HepG2 (cell line): ENCODE data around the gene ASXL1. TPM values are rescaled to one million over a fixed set of nuclear protein-coding genes. Genes with fewer than 3 reads are reported as not detected.

ENCODE experiments used
- AKNA ChIP-seq: sonication (generic); formaldehyde crosslinking; IDR thresholded peaks from 2 replicates; pipeline ENCODE4 v1.4.0; 2020; ENCODE audit warnings: missing genetic modification reagents, borderline replicate concordance
- BRCA1 ChIP-seq: sonication (generic); formaldehyde crosslinking; IDR thresholded peaks from 2 replicates; pipeline ENCODE4 v1.4.0; 2020; ENCODE audit warnings: missing genetic modification reagents
- CBFB ChIP-seq: sonication (generic); formaldehyde crosslinking; IDR thresholded peaks from 2 replicates; pipeline ENCODE4 v1.4.0; 2020; ENCODE audit warnings: missing genetic modification reagents
- CHCHD3 ChIP-seq: sonication (generic); formaldehyde crosslinking; IDR thresholded peaks from 2 replicates; pipeline ENCODE4 v1.8.0; 2022; ENCODE audit warnings: mild to moderate bottlenecking, missing genetic modification reagents, moderate library complexity
- CHD2 ChIP-seq: IDR thresholded peaks from 2 replicates; pipeline ENCODE4 v1.6.1; 2011; ENCODE audit warnings: low read depth, low read length, improper control_type of control experiment
- KLF13 ChIP-seq: sonication (generic); formaldehyde crosslinking; IDR thresholded peaks from 2 replicates; pipeline ENCODE4 v1.4.0; 2020; ENCODE audit warnings: mild to moderate bottlenecking, missing genetic modification reagents
- MEIS2 ChIP-seq: sonication (generic); formaldehyde crosslinking; IDR thresholded peaks from 2 replicates; pipeline ENCODE4 v1.9.0; 2021; ENCODE audit warnings: mild to moderate bottlenecking, missing genetic modification reagents
- NR1H2 ChIP-seq: sonication (generic); formaldehyde crosslinking; IDR thresholded peaks from 2 replicates; pipeline ENCODE4 v1.8.1; 2022; ENCODE audit warnings: low read depth, missing genetic modification reagents, borderline replicate concordance
- POLR2A ChIP-seq, 2 experiments: IDR thresholded peaks; 2 replicates each; pipeline ENCODE4 v1.6.1; 2011; ENCODE audit warnings: low read depth in 2 of 2, low read length in 2 of 2, mild to moderate bottlenecking in 1 of 2, moderate library complexity in 1 of 2; ENCODE audit not compliant: insufficient read depth in 1 of 2
- POLR2AphosphoS5 ChIP-seq: IDR thresholded peaks from 2 replicates; pipeline ENCODE4 v1.6.1; 2012; ENCODE audit warnings: low read depth, low read length
- SNAPC2 ChIP-seq: sonication (generic); formaldehyde crosslinking; IDR thresholded peaks from 2 replicates; pipeline ENCODE4 v1.8.1; 2022; ENCODE audit warnings: mild to moderate bottlenecking, missing genetic modification reagents
- ZBTB8A ChIP-seq: sonication (generic); formaldehyde crosslinking; IDR thresholded peaks from 2 replicates; pipeline ENCODE4 v1.4.0; 2020; ENCODE audit warnings: mild to moderate bottlenecking, low read depth, missing genetic modification reagents, borderline replicate concordance
- ZNF232 ChIP-seq: sonication (generic); formaldehyde crosslinking; IDR thresholded peaks from 2 replicates; pipeline ENCODE4 v1.4.0; 2020; ENCODE audit warnings: missing genetic modification reagents, borderline replicate concordance
- polyA plus RNA-seq, 8 experiments: library from polyadenylated mRNA; depleted of rRNA in 3 of 8; stranded (reverse) in 7 of 8; unstranded in 1 of 8; fragments of >200 nt; fragmentation: Illumina TruSeq in 4 of 8; extraction: Trizol in 4 of 8; gene quantifications; 2 replicates each; pipeline versions ENCODE4 v1.2.1 to v1.2.3, GENCODE V29; 2011 to 2016; ENCODE audit warnings: low read depth in 4 of 8, missing spikeins in 1 of 8, mixed read lengths in 1 of 8; ENCODE audit not compliant: insufficient read depth in 1 of 8
- total RNA-seq, 5 experiments: library from RNA; depleted of rRNA; stranded (reverse); fragments of >200 nt; fragmentation: Illumina TruSeq; extraction: Trizol; gene quantifications; 2 replicates each; pipeline ENCODE4 v1.2.3, GENCODE V29; 2016; ENCODE audit warnings: low read depth in 1 of 5
- TF ChIP-seq, protein P1 (sequence below): sonication (generic); formaldehyde crosslinking; IDR thresholded peaks from one replicate; pipeline ENCODE4 v1.5.1; 2020; ENCODE audit warnings: mild to moderate bottlenecking, missing genetic modification reagents; ENCODE audit errors: not compliant biosample characterization
- TF ChIP-seq, protein P2 (sequence below): sonication (generic); formaldehyde crosslinking; IDR thresholded peaks from 2 replicates; pipeline ENCODE4 v1.4.0; 2020; ENCODE audit warnings: mild to moderate bottlenecking, low read depth, missing genetic modification reagents

Gene ASXL1
- total and polyA plus RNA-seq, 2 of the 13 experiments (the other 11 are each of a cell fraction or from before 2014, with no cell fraction given), result 62.1 to 74.8 TPM

DNA sequence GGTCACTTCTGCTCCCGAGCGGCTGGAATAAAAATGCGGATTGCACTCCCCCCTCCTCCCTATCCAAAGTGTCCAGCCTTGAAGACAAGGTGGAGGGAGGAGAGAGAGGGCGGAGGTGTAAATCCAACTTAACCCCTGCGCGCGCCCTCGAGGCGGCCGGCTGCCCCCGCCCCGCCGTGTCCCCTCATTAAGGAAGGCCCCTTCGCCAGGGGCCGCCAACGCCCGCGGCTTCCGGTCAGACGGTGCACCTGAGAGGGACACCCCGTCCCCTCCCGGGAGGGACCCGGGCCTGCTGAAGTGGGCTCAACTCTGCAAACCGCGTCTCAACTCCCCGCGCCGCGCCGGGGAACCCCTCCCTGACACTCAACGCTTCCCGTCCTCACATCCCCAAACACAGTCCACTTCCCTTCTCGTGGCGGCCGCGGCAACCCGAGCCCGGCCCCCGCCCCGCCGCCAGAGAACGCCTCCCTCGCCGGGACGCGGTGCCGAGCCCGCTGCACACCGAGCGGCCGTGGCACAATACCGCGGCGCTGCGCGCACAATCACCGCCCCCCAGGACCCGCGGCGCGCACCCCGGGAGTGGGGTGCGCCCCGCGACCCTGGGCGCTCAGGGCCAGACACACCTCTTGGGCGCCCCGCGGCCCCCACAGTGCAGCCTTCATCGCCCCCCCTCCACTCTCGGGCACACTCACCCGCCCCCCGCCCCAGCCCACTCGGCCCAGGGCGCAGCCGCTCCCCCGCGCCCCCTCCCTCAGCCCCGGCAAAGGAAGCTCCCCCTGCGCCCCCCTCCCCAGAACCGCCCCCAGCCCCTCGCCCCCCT lies 124.5 kb downstream of the ASXL1 start (continued):
- TF ChIP-seq NR1H2 (CRISPR knock-in tag), result 0 out of 2 replicates have a peak, but pooled peaks have one; percentile 74
- peak; percentile 62 for TF ChIP-seq MEIS2
- TF ChIP-seq, protein P1, sequence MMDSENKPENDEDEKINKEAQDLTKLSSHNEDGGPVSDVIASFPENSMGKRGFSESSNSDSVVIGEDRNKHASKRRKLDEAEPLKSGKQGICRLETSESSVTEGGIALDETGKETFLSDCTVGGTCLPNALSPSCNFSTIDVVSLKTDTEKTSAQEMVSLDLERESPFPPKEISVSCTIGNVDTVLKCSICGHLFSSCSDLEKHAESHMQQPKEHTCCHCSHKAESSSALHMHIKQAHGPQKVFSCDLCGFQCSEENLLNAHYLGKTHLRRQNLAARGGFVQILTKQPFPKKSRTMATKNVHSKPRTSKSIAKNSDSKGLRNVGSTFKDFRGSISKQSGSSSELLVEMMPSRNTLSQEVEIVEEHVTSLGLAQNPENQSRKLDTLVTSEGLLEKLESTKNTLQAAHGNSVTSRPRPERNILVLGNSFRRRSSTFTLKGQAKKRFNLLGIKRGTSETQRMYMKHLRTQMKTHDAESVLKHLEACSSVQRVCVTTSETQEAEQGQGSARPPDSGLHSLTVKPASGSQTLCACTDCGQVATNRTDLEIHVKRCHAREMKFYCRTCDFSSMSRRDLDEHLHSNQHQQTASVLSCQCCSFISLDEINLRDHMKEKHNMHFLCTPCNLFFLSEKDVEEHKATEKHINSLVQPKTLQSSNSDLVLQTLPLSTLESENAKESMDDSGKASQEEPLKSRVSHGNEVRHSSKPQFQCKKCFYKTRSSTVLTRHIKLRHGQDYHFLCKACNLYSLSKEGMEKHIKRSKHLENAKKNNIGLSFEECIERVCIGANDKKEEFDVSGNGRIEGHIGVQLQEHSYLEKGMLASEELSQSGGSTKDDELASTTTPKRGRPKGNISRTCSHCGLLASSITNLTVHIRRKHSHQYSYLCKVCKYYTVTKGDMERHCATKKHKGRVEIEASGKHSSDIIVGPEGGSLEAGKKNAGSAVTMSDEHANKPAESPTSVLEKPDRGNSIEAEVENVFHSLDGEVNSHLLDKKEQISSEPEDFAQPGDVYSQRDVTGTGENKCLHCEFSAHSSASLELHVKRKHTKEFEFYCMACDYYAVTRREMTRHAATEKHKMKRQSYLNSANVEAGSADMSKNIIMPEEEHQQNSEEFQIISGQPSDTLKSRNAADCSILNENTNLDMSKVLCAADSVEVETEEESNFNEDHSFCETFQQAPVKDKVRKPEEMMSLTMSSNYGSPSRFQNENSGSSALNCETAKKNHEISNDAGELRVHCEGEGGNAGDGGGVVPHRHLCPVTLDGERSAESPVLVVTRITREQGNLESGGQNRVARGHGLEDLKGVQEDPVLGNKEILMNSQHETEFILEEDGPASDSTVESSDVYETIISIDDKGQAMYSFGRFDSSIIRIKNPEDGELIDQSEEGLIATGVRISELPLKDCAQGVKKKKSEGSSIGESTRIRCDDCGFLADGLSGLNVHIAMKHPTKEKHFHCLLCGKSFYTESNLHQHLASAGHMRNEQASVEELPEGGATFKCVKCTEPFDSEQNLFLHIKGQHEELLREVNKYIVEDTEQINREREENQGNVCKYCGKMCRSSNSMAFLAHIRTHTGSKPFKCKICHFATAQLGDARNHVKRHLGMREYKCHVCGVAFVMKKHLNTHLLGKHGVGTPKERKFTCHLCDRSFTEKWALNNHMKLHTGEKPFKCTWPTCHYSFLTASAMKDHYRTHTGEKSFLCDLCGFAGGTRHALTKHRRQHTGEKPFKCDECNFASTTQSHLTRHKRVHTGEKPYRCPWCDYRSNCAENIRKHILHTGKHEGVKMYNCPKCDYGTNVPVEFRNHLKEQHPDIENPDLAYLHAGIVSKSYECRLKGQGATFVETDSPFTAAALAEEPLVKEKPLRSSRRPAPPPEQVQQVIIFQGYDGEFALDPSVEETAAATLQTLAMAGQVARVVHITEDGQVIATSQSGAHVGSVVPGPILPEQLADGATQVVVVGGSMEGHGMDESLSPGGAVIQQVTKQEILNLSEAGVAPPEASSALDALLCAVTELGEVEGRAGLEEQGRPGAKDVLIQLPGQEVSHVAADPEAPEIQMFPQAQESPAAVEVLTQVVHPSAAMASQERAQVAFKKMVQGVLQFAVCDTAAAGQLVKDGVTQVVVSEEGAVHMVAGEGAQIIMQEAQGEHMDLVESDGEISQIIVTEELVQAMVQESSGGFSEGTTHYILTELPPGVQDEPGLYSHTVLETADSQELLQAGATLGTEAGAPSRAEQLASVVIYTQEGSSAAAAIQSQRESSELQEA (CRISPR knock-in tag), result no peak
- no peak for TF ChIP-seq POLR2AphosphoS5
- TF ChIP-seq AKNA, result no peak
- TF ChIP-seq, protein P2, sequence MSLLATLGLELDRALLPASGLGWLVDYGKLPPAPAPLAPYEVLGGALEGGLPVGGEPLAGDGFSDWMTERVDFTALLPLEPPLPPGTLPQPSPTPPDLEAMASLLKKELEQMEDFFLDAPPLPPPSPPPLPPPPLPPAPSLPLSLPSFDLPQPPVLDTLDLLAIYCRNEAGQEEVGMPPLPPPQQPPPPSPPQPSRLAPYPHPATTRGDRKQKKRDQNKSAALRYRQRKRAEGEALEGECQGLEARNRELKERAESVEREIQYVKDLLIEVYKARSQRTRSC (CRISPR knock-in tag), result no peak
- TF ChIP-seq KLF13 (CRISPR knock-in tag), result peak; percentile 86; the same call in 1 of the 2 replicates
- no peak for TF ChIP-seq CHD2
- no peak for TF ChIP-seq BRCA1 (CRISPR knock-in tag)
- TF ChIP-seq ZBTB8A (CRISPR knock-in tag), result no peak
- peak in 1 of 2 experiments; percentile 13; a peak in 1 of 4 replicates for TF ChIP-seq POLR2A (IDR thresholded peaks at IDR 0.05; ENCODE audit: insufficient read depth in 1 of 2, low read depth in 2 of 2, low read length in 2 of 2)
- 0 out of 2 replicates have a peak, but pooled peaks have one; percentile 32 for TF ChIP-seq SNAPC2 (CRISPR knock-in tag)
- TF ChIP-seq ZNF232, result peak; percentile 35; the same call in 1 of the 2 replicates
- peak; percentile 71; the same call in 1 of the 2 replicates for TF ChIP-seq CHCHD3
- peak; percentile 59; the same call in 1 of the 2 replicates for TF ChIP-seq CBFB (CRISPR knock-in tag)
